ENCODE results near the gene OSGEP. TPM values are rescaled to one million over a fixed set of nuclear protein-coding genes. Genes with fewer than 3 reads are reported as not detected.

OSGEP gene
- total RNA-seq, 2 experiments from 2014 or later, result 39.5 to 40.7 TPM

DNA sequence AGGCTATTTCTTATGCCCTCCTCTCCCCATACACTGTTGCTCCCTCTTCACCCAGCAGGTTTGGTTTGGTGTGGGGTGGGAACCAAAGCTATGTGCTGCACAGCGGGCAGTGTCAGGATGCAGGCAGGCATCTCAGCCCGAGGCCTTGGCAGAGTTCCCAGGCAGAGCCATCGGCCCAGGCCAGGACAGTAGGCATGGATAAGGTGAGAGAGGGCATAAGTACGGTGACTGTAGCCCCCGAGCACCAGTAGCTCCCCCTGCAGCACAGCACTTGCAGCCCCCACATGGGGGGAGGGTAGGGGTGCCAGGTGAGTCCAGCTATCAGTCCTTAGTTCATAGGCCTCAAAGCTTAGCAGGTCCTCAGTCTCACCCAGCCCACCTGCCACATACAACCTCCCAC, 25.8 kb downstream of the OSGEP start:
- H3K4me3 Mint-ChIP-seq, result peak overlapping the region; percentile 63

DNA sequence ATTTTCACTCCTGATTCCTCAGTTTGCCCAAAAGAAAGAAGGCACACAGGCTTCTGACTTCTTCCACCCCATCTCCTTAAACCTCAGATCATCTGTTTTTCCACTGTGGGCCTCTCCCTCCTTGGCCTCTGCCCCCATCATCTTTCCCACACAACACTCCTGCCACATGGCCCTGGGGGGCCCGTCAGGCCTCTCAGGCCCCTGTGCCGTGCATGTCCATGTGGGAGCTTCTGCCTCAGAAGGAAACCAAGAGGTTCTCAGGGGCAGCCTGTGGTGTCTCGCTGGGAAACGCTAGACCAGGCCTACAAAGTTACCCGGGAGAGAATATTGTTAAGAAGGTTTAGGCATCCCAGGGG, 26.6 kb downstream of the OSGEP start:
- intact Hi-C loops (cut with micrococcal nuclease), result no loop called here
- Mint-ChIP-seq H3K36me3 (ENCODE audit: low read depth) (no peaks in the 10 kb centered on the region), H3K9me3 (no peaks in the 10 kb centered on the region), H3K27me3 (no peaks in the 10 kb centered on the region), H3K4me3 (peak overlapping the region; percentile 63), H3K4me1 (ENCODE audit: low read depth) (peaks cover 42% of the 10 kb centered on the region), H3K27ac (peak overlapping the region; percentile 91)
- CTCF ChIA-PET, result interaction anchor here (0.6 to 1.0 kb wide), 2 partner anchors 12 to 101 kb away, joined by 3 to 4 read pairs; no protein-coding TSS in a partner anchor
- TF ChIP-seq, protein P1, sequence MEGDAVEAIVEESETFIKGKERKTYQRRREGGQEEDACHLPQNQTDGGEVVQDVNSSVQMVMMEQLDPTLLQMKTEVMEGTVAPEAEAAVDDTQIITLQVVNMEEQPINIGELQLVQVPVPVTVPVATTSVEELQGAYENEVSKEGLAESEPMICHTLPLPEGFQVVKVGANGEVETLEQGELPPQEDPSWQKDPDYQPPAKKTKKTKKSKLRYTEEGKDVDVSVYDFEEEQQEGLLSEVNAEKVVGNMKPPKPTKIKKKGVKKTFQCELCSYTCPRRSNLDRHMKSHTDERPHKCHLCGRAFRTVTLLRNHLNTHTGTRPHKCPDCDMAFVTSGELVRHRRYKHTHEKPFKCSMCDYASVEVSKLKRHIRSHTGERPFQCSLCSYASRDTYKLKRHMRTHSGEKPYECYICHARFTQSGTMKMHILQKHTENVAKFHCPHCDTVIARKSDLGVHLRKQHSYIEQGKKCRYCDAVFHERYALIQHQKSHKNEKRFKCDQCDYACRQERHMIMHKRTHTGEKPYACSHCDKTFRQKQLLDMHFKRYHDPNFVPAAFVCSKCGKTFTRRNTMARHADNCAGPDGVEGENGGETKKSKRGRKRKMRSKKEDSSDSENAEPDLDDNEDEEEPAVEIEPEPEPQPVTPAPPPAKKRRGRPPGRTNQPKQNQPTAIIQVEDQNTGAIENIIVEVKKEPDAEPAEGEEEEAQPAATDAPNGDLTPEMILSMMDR (IDR thresholded peaks at IDR 0.05), result no peak
- ATAC-seq (peak; percentile 36), DNase-seq (no peak)
- POLR2A ChIA-PET, result interaction anchor here (1.0 to 3.0 kb wide), 7 partner anchors 14 to 182 kb away, joined by 3 to 23 read pairs (median 7); partner anchors contain the start of genes APEX1, OSGEP, PARP2 and TEP1

More for the DNA sequence above, 25.8 kb downstream of the OSGEP start:
- intact Hi-C loops (cut with micrococcal nuclease), result no loop called here
- Mint-ChIP-seq H3K4me1 (ENCODE audit: low read depth) (peaks cover 40% of the 10 kb centered on the region), H3K36me3 (ENCODE audit: low read depth) (no peaks in the 10 kb centered on the region), H3K9me3 (no peaks in the 10 kb centered on the region), H3K27me3 (no peaks in the 10 kb centered on the region), H3K27ac (peak overlapping the region; percentile 91)
- CTCF ChIA-PET, result interaction anchor here (1.0 to 3.5 kb wide), 4 partner anchors 11 to 182 kb away, joined by 4 to 19 read pairs (median 4); no protein-coding TSS in a partner anchor
- ATAC-seq (peak; percentile 7), DNase-seq (no peak)
- POLR2A ChIA-PET, result interaction anchor here (1.0 to 3.0 kb wide), 6 partner anchors 15 to 181 kb away, joined by 3 to 23 read pairs (median 12); partner anchors contain the start of genes APEX1, OSGEP, PARP2 and PNP
- TF ChIP-seq, protein P1 (IDR thresholded peaks at IDR 0.05), result no peak

GRCh38 chr14:20427231-20428009, 27.2 kb downstream of the OSGEP start:
- DNase-seq (peak; percentile 26), ATAC-seq (peak; percentile 72)
- peak overlapping the region; percentile 91 for H3K27ac Mint-ChIP-seq
- intact Hi-C loops (cut with micrococcal nuclease), result no loop called here
- peaks cover 42% of the 10 kb centered on the region for H3K4me1 Mint-ChIP-seq (ENCODE audit: low read depth)
- POLR2A ChIA-PET, result interaction anchor here (1.1 to 3.0 kb wide), 6 partner anchors 13 to 84 kb away, joined by 3 to 23 read pairs (median 10); partner anchors contain the start of genes APEX1, OSGEP, PARP2 and TEP1
- H3K36me3 Mint-ChIP-seq (ENCODE audit: low read depth), result no peaks in the 10 kb centered on the region
- no peaks in the 10 kb centered on the region for H3K9me3 Mint-ChIP-seq
- CTCF ChIA-PET, result interaction anchor here (0.6 kb wide), 1 partner anchor 12 kb away, joined by 3 read pairs; no protein-coding TSS in a partner anchor
- TF ChIP-seq, protein P1 (IDR thresholded peaks at IDR 0.05), result no peak
- peak overlapping the region; percentile 63 for H3K4me3 Mint-ChIP-seq
- H3K27me3 Mint-ChIP-seq, result no peaks in the 10 kb centered on the region

DNA sequence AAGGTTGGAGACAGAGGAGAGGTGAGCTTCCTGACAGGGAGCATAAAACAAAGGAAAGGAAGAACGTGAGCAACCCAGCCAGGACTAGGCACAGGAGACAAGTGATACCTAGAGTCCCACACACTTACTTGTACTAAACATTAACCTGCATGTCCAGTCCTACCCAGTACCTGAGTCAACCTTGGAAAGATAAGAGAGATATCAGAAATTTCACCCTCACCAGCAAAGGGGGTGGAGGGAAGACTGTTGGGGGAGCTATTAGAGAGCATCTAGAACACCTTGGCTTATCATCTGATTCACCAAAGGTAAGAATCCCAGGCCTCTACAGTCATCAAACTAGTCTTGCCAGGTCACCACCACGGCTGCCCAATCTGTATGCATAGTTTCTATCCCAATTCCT, 29.8 kb downstream of the OSGEP start:
- POLR2A ChIA-PET, result interaction anchor here (1.9 to 2.9 kb wide), 2 partner anchors 10 to 30 kb away, joined by 6 to 14 read pairs; partner anchors contain the start of genes APEX1 and OSGEP
- Mint-ChIP-seq H3K27ac (no peak overlapping the region), H3K9me3 (no peaks in the 10 kb centered on the region), H3K4me3 (no peak overlapping the region), H3K27me3 (no peaks in the 10 kb centered on the region), H3K36me3 (ENCODE audit: low read depth) (no peaks in the 10 kb centered on the region), H3K4me1 (ENCODE audit: low read depth) (peaks cover 39% of the 10 kb centered on the region)
- CTCF ChIA-PET, result interaction anchor here (0.7 to 4.9 kb wide), 3 partner anchors 8 to 98 kb away, joined by 3 to 42 read pairs (median 3); partner anchors contain the start of gene TEP1
- no peak for ATAC-seq
- no peak for DNase-seq
- TF ChIP-seq, protein P1 (IDR thresholded peaks at IDR 0.05), result no peak
- intact Hi-C loops (cut with micrococcal nuclease), result no loop called here

All from activated CD8-positive, alpha-beta T cell treated with anti-CD3 and anti-CD28 coated beads for 36 hours (primary cell).